Activated gamma-delta T cell treated with Interleukin-2 at 50 U/mL for 16 hours (primary cell): ENCODE measurements around the gene TRAPPC6A.

Experiments used
- DNase-seq: peaks from one replicate; pipeline ENCODE4 v3.0.0-alpha.2; 2020

TRAPPC6A gene

GRCh38 chr19:45161738-45162607, 16.1 kb downstream of the TRAPPC6A start:
- no peak for DNase-seq

GRCh38 chr19:45160870-45161737, 16.9 kb downstream of the TRAPPC6A start, which contains the start of gene NKPD1:
NKPD1 (minus strand) TSS chr19:45160982; CDS start chr19:45160150, 832 bp downstream.
- no peak for DNase-seq

GRCh38 chr19:45159971-45160324, 18.1 kb downstream of the TRAPPC6A start:
- DNase-seq = no peak

GRCh38 chr19:45159210-45159970, 18.6 kb downstream of the TRAPPC6A start:
- DNase-seq = no peak

GRCh38 chr19:45158503-45159209, 19.4 kb downstream of the TRAPPC6A start:
- DNase-seq = no peak

GRCh38 chr19:45156751-45157150, 21.3 kb downstream of the TRAPPC6A start:
- DNase-seq = no peak

- DNase-seq = no peak
These were observed 21.9 kb downstream of the TRAPPC6A start for GRCh38 chr19:45156011-45156630.

GRCh38 chr19:45154064-45154827, 23.8 kb downstream of the TRAPPC6A start:
- no peak for DNase-seq

- no peak for DNase-seq
These were observed 24.5 kb downstream of the TRAPPC6A start for GRCh38 chr19:45153339-45154063.

- DNase-seq = peak; percentile 36
These were observed 25.3 kb downstream of the TRAPPC6A start for GRCh38 chr19:45152504-45153338.

GRCh38 chr19:45151821-45152503, 26.1 kb downstream of the TRAPPC6A start:
- no peak for DNase-seq

GRCh38 chr19:45151320-45151719, 26.7 kb downstream of the TRAPPC6A start:
- DNase-seq = no peak

- DNase-seq = no peak
These were observed 27.2 kb downstream of the TRAPPC6A start for GRCh38 chr19:45150751-45151281.

GRCh38 chr19:45150180-45150579, 27.9 kb downstream of the TRAPPC6A start:
- no peak for DNase-seq

GRCh38 chr19:45149129-45149528, 28.9 kb downstream of the TRAPPC6A start:
- DNase-seq = no peak

- DNase-seq = no peak
These were observed 30.0 kb downstream of the TRAPPC6A start for GRCh38 chr19:45147835-45148676.

- DNase-seq = no peak
These were observed 31.3 kb downstream of the TRAPPC6A start for GRCh38 chr19:45146741-45147205.
